SJCRH30 (cell line): ENCODE results near the gene IDH3G. TPM values are rescaled to one million over a fixed set of nuclear protein-coding genes. Genes with fewer than 3 reads are reported as not detected.

Source experiments
- DNase-seq, 2 experiments: peaks; one replicate each; pipeline ENCODE4 v3.0.0-alpha.2; 2015 to 2020
- H3K27ac ChIP-seq: fragments of 250-450 bp; sonication (Bioruptor Pico); 2 replicates; pipeline ENCODE4 v1.5.1; 2020; ENCODE audit warnings: mild to moderate bottlenecking, moderate library complexity
- H3K27me3 ChIP-seq: fragments of 250-450 bp; sonication (Bioruptor Pico); 2 replicates; pipeline ENCODE4 v1.5.1; 2020; ENCODE audit warnings: mild to moderate bottlenecking, moderate library complexity
- H3K36me3 ChIP-seq: fragments of 250-450 bp; sonication (Bioruptor Pico); 2 replicates; pipeline ENCODE4 v1.5.1; 2020; ENCODE audit warnings: mild to moderate bottlenecking, moderate library complexity
- H3K4me1 ChIP-seq: fragments of 250-450 bp; sonication (Bioruptor Pico); 2 replicates; pipeline ENCODE4 v1.5.1; 2020; ENCODE audit warnings: mild to moderate bottlenecking, moderate library complexity
- H3K4me3 ChIP-seq: fragments of 250-450 bp; sonication (Bioruptor Pico); 2 replicates; pipeline ENCODE4 v1.5.1; 2020; ENCODE audit warnings: mild to moderate bottlenecking, moderate library complexity
- H3K9me3 ChIP-seq: fragments of 250-450 bp; sonication (Bioruptor Pico); replicated peaks from 2 replicates; pipeline ENCODE4 v1.5.1; 2020; ENCODE audit warnings: mild to moderate bottlenecking, moderate library complexity
- total RNA-seq: library from RNA; depleted of rRNA; stranded (reverse); fragments of >200 nt; shearing (Covaris generic); gene quantifications from 2 replicates; pipeline ENCODE4 v1.2.3, GENCODE V29; 2014

Gene IDH3G
- total RNA-seq, 1 experiment from 2014 or later: 35.0 TPM

DNA sequence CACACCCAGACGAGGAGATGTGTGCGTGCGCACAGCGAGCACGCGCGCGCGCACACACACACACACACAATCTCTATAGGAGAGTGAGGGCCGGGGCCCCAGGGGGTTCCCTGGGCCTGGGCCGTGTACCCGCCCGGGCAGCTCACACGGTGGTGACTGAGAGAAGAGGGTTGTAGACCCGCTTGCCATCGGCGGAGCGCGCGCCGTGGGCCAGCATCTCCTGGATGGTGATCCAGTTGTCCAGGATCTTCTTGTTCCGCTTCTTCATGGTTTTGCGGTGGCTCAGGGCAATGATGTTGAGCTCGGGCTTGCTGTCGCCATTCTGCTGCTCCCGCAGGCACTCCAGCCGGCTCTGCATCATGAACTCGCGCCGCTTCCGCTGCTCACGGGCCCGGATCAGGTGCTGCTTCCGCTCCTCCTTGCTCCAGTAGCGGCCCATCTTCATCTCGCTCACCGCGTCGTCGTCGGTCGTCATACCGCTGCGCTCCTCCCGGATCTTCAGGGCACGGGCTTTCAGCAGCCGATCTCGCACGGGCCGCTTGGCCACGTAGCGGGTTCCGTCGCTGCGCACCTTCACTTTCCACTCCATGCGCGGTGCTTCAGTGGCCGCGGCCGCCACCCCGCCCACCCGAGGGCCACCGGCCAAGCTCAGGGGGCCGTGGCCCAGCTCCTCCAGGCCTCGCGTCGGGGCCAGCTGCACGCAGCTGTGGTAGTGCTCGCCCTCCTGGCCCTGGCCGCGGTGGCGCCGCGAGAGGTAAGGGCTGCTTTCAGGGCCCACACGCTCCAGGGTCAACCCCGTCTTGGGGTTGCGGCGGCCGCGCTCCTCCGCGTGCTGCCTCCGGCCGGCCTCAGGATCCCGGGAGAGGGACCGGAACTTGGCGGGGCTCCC, 9.3 kb upstream of the IDH3G start:
- Histone ChIP-seq H3K27ac (no peak overlapping the region), H3K36me3 (no peaks in the 10 kb centered on the region), H3K4me3 (no peak overlapping the region), H3K9me3 (no peaks in the 10 kb centered on the region), H3K27me3 (no peaks in the 10 kb centered on the region), H3K4me1 (peaks cover 4% of the 10 kb centered on the region; the same call in 1 of the 2 replicates)
- DNase-seq: no peak

GRCh38 chrX:153802513-153803045, 8.4 kb upstream of the IDH3G start:
- H3K27me3 ChIP-seq: no peaks in the 10 kb centered on the region
- peaks cover 4% of the 10 kb centered on the region; the same call in 1 of the 2 replicates for H3K4me1 ChIP-seq
- peak; percentile 57 to 70 for DNase-seq
- H3K36me3 ChIP-seq: no peaks in the 10 kb centered on the region; the same call in 1 of the 2 replicates
- H3K4me3 ChIP-seq: no peak overlapping the region
- no peak overlapping the region for H3K27ac ChIP-seq
- no peaks in the 10 kb centered on the region for H3K9me3 ChIP-seq

DNA sequence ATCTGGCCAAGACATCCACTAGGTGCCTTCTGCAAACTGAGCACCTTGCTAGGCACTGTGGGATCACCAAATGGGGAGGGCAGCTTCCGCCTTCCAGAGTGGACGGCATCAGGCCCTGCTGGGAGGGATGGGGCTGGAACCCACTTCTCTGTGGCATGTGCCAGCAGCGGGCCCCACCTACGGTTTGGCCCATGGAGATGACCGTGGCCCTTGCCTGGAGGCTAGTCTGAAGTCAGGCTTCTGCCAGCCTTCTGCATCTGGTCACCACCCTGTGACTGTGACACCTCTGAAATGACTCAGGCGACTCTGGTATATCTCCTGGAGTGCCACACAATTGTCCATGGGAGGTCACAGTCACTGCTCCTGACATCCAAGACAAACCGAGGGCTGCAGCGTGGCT, 7.5 kb upstream of the IDH3G start:
- H3K4me1 ChIP-seq: peaks cover 4% of the 10 kb centered on the region; the same call in 1 of the 2 replicates
- no peak for DNase-seq
- no peaks in the 10 kb centered on the region for H3K9me3 ChIP-seq
- no peak overlapping the region for H3K27ac ChIP-seq
- no peaks in the 10 kb centered on the region; the same call in 1 of the 2 replicates for H3K36me3 ChIP-seq
- H3K27me3 ChIP-seq: no peaks in the 10 kb centered on the region
- no peak overlapping the region for H3K4me3 ChIP-seq

GRCh38 chrX:153800746-153801145, 6.6 kb upstream of the IDH3G start:
- Histone ChIP-seq H3K27me3 (no peaks in the 10 kb centered on the region), H3K4me1 (peaks cover 4% of the 10 kb centered on the region; the same call in 1 of the 2 replicates), H3K4me3 (no peak overlapping the region), H3K27ac (no peak overlapping the region), H3K9me3 (no peaks in the 10 kb centered on the region), H3K36me3 (peaks cover 4% of the 10 kb centered on the region; the same call in 1 of the 2 replicates)
- no peak for DNase-seq

DNA sequence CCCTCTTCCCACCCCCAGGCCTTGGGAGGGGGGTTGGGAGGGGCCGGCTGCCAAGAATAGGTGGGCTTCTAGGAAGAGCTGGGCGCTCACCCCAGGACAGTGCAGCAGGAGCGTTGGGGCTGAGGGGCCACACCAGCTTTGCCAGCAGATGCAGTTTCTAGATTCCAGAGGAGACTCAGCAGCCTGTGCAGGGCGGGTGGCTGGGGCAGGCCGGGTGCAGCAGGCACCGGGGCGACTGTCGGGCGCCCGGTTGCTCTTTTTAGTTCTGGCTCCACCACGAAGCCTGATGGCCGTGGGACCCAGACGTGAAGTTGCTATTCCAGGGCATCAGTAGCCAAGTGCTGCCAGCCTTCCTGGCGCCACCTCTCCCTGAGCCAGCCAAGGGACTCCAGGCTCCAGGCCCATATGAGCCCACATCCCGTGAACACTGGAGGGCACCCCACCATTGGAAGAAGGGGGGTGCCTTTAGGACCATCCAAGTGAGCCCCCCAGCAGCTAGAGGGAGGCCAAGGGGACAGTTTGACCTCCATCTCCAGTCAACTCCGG, 6.1 kb upstream of the IDH3G start:
- no peaks in the 10 kb centered on the region for H3K27me3 ChIP-seq
- no peak for DNase-seq
- no peak overlapping the region for H3K27ac ChIP-seq
- H3K4me1 ChIP-seq: peaks cover 4% of the 10 kb centered on the region; the same call in 1 of the 2 replicates
- H3K36me3 ChIP-seq: peaks cover 4% of the 10 kb centered on the region; the same call in 1 of the 2 replicates
- no peak overlapping the region for H3K4me3 ChIP-seq
- no peaks in the 10 kb centered on the region for H3K9me3 ChIP-seq

GRCh38 chrX:153799326-153799725, 5.2 kb upstream of the IDH3G start:
- no peak for DNase-seq
- Histone ChIP-seq H3K4me1 (peaks cover 4% of the 10 kb centered on the region; the same call in 1 of the 2 replicates), H3K27me3 (no peaks in the 10 kb centered on the region), H3K9me3 (no peaks in the 10 kb centered on the region), H3K27ac (no peak overlapping the region), H3K36me3 (peaks cover 4% of the 10 kb centered on the region; the same call in 1 of the 2 replicates), H3K4me3 (no peak overlapping the region)

DNA sequence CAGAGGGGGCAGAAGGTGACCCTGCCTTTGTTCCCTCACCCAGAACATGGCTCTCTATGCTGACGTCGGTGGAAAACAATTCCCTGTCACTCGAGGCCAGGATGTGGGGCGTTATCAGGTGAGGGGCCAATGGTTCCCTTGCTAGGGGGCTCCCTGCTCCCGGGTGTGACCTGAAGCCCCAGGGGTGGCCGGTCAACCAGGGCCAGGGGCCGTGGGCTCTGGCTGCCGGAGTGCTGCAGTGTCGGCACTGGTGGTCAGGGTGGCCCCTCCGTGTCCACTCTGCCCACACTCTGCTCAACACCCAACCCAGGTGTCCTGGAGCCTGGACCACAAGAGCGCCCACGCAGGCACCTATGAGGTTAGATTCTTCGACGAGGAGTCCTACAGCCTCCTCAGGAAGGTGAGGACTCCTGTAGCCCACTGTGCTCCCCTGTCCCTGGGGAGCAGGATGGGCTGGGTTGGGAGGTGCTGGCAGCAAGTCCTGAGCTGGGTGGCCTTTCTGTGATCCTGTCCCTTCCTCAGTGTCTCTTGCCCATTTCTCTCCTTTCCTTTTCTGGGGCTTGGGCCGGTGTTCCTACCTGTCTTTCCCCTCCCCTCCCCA, 3.3 kb upstream of the IDH3G start:
- H3K36me3 ChIP-seq: peaks cover 4% of the 10 kb centered on the region; the same call in 1 of the 2 replicates
- H3K27ac ChIP-seq: no peak overlapping the region
- no peaks in the 10 kb centered on the region for H3K27me3 ChIP-seq
- DNase-seq: no peak
- H3K4me3 ChIP-seq: no peak overlapping the region
- no peaks in the 10 kb centered on the region for H3K9me3 ChIP-seq
- H3K4me1 ChIP-seq: peaks cover 4% of the 10 kb centered on the region; the same call in 1 of the 2 replicates

DNA sequence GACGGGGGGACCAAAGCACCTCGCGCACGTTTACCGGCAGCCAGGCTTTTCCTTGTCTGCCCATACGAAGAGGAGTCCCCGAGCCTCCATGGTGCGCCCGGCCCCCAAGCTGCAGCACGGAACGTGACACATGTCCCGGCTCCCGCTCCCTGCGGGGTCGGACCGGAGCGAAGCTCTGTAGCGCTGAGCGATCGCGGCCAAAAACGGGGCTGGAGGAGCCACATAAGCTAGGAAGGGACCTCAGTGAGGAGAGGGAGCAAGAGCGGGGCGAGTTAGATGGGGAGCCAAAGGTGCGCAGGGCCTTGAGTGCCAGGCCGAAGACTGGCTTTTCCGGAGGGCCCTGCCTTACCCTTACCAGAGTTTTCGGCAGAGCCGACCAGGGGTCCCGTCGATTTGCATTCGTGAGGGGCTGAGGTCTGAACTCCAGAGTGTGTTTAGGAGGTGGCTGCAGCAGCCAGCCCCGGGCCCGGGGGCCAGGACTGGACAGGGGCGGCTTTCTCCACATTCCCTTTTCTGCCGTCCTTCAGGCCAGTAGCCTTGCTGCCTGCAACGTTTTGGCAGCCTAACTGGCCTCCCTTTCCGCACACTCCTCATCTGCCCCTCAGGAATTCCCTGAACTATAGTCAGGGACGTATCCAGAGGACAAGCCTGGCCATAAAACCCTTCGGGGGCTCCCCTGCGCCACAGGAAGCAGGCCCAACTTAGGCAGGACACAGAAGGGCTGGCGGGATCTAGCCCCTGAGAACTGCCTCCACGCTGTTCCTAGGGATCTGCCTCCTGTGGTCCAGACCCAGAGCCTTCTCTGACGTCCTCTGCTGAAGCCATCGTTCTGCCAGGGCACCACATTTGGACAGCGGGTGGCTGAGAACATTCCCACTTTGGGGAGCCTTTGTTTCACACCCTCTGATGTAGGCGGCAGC, 982 bp upstream of the IDH3G start:
- H3K27ac ChIP-seq: peak overlapping the region; percentile 97
- H3K4me1 ChIP-seq: no peaks in the 10 kb centered on the region
- peak in 1 of 2 experiments; percentile 10 for DNase-seq
- H3K9me3 ChIP-seq: no peaks in the 10 kb centered on the region
- H3K36me3 ChIP-seq: peaks cover 4% of the 10 kb centered on the region; the same call in 1 of the 2 replicates
- H3K27me3 ChIP-seq: no peaks in the 10 kb centered on the region
- H3K4me3 ChIP-seq: peak overlapping the region; percentile 90

DNA sequence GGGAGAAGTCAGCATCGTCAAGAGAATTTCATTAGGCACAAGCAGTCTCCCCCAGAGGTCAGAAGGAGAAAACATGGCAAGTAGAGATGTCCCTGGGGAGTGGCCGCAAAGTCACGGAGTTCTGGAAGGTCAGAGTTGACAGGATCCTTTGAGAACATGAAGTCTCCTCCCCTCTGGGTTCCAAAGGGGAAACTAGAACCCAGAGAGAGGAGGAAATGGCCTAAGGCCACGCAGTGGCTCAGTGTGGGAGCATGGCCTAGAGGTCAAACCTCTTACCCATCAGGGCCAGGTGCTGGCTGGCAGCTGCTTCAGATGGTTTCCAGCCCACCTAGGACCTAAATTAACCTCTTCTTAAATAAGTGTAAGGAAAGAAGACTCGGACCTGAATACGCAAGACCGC, 884 bp downstream of the IDH3G start:
- Histone ChIP-seq H3K36me3 (peaks cover 4% of the 10 kb centered on the region; the same call in 1 of the 2 replicates), H3K9me3 (no peaks in the 10 kb centered on the region), H3K4me3 (peak overlapping the region; percentile 90), H3K27me3 (no peaks in the 10 kb centered on the region), H3K27ac (peak overlapping the region; percentile 97), H3K4me1 (no peaks in the 10 kb centered on the region)
- peak in 1 of 2 experiments; percentile 26 for DNase-seq

GRCh38 chrX:153792368-153792767, 1.8 kb downstream of the IDH3G start:
- H3K27me3 ChIP-seq: no peaks in the 10 kb centered on the region
- no peaks in the 10 kb centered on the region for H3K4me1 ChIP-seq
- no peak overlapping the region for H3K27ac ChIP-seq
- peaks cover 4% of the 10 kb centered on the region; the same call in 1 of the 2 replicates for H3K36me3 ChIP-seq
- H3K9me3 ChIP-seq: no peaks in the 10 kb centered on the region
- no peak overlapping the region for H3K4me3 ChIP-seq
- no peak for DNase-seq

DNA sequence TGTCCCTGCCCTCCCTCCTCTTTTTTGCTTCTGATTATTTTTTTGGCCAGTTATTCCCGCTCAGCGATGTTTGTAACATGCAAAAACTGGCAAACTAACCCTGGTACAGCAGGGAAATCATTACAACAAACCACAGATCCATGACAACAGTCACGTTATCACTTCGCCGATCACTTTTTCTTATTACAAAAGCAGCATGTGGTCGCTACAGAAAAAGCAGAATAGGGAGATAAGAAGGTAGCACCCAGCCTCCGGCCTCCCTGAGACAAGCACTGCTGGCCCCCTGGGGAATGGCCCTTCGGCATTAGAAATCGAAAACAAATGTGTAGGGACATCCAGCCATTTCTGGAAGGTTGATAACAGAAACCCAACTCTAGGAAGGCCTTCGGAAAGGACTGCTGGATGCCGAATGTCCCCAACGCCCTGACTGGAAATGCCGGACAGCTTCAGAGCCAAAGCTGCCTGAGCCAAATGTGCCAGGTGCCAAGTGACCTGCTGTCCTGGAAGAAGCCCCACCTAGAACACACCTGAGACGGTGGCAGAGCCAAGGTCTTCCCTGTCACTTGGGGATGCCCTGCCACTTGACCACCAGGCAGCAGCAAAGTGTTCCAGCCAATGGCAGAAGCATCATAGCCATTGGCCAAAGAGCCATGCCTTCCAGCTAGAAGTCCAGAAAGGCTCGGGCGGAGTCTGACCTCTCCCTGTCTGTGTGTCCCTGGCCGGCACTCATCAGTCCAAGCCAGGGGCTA, 2.9 kb downstream of the IDH3G start:
- no peak overlapping the region for H3K4me3 ChIP-seq
- DNase-seq: no peak
- no peak overlapping the region for H3K27ac ChIP-seq
- no peaks in the 10 kb centered on the region for H3K4me1 ChIP-seq
- H3K27me3 ChIP-seq: no peaks in the 10 kb centered on the region
- no peaks in the 10 kb centered on the region for H3K9me3 ChIP-seq
- peaks cover 2% of the 10 kb centered on the region; the same call in 1 of the 2 replicates for H3K36me3 ChIP-seq

DNA sequence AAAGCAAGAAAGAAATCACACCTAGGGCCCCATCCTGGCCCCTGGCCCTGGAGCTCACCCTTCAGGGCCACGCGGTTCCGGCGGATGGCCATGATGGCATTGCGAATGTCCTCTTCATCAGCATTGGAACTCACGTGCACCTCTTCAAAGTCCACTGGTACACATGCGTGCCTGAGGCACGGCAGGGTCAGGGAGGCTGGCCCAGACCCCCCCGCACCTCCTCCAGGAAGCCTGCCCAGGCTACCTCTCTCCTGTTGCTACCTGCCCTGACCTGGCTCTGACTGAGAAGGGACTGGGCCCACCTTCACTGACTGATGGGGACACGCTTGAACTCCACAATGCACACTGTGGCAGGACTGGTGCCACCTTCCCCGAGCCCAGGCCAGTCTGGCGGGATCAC, 4.5 kb downstream of the IDH3G start:
- Histone ChIP-seq H3K27ac (no peak overlapping the region), H3K36me3 (peaks cover 2% of the 10 kb centered on the region; the same call in 1 of the 2 replicates), H3K4me1 (no peaks in the 10 kb centered on the region), H3K4me3 (no peak overlapping the region), H3K9me3 (no peaks in the 10 kb centered on the region), H3K27me3 (no peaks in the 10 kb centered on the region)
- no peak for DNase-seq

- Histone ChIP-seq H3K4me1 (peaks cover 4% of the 10 kb centered on the region; the same call in 1 of the 2 replicates), H3K4me3 (no peak overlapping the region), H3K36me3 (peaks cover 2% of the 10 kb centered on the region; the same call in 1 of the 2 replicates), H3K27me3 (no peaks in the 10 kb centered on the region), H3K9me3 (no peaks in the 10 kb centered on the region), H3K27ac (no peak overlapping the region)
- DNase-seq: no peak
Observed at GRCh38 chrX:153786669-153787068, 7.5 kb downstream of the IDH3G start.
